Measurements from ENCODE around the gene ATAD2B.

DNA sequence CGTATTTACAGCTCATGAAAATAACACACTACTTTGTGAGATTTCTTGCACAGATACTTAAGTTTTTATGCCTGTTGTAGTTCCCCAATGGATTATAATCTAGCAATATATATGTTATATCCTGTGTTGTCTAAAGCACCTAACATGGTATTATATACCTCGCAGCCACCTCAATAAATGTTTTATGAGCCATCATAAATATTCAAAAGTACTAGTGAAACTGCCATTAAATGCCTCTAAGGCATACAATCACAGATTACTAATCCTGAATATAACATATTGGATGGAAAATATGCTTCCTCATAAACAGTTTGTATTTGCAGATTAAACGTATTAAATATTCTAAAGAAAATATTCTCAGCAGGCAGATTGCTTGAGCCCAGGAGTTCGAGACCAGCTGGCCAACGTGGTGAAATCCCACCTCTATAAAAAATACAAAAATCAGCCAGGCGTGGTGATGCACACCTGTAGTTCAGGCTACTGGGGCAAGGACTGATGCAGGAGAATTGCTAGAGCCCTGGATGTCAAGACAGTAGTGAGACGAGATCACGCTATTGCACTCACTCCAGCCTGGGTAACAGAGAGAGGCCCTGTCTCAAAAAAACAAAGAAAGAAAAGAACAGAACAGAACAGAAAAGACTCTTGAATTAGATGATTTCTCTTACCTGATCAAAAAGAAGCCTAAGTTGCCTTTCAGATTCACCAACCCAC is 64.1 kb downstream of the ATAD2B start:
- TF ChIP-seq POLR2A (IDR thresholded peaks at IDR 0.05), result no peak
- TF ChIP-seq, protein P1, sequence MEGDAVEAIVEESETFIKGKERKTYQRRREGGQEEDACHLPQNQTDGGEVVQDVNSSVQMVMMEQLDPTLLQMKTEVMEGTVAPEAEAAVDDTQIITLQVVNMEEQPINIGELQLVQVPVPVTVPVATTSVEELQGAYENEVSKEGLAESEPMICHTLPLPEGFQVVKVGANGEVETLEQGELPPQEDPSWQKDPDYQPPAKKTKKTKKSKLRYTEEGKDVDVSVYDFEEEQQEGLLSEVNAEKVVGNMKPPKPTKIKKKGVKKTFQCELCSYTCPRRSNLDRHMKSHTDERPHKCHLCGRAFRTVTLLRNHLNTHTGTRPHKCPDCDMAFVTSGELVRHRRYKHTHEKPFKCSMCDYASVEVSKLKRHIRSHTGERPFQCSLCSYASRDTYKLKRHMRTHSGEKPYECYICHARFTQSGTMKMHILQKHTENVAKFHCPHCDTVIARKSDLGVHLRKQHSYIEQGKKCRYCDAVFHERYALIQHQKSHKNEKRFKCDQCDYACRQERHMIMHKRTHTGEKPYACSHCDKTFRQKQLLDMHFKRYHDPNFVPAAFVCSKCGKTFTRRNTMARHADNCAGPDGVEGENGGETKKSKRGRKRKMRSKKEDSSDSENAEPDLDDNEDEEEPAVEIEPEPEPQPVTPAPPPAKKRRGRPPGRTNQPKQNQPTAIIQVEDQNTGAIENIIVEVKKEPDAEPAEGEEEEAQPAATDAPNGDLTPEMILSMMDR (IDR thresholded peaks at IDR 0.05), result no peak

All from heart left ventricle (tissue), 13 donors.